CD4-positive, alpha-beta T cell treated with Interleukin-15 for 4 hours (primary cell): ENCODE measurements around the gene ZNF521.
"Not testable (repeated sequence)": the region's sequence is repeated elsewhere in the genome, so short reads cannot be mapped to it uniquely, and the experiment has no call there.

ENCODE experiments used
- DNase-seq: peaks from one replicate; pipeline ENCODE4 v3.0.0-alpha.2; 2020; ENCODE audit warnings: low spot score

The ZNF521 gene

GRCh38 chr18:25289001-25289631 lies 62.9 kb downstream of the ZNF521 start:
- DNase-seq = no peak

GRCh38 chr18:25288340-25288938 lies 63.5 kb downstream of the ZNF521 start:
- DNase-seq = no peak

- no peak for DNase-seq
These were observed 64.9 kb downstream of the ZNF521 start for GRCh38 chr18:25287106-25287505.

GRCh38 chr18:25284861-25285550 lies 67.0 kb downstream of the ZNF521 start:
- DNase-seq = no peak

GRCh38 chr18:25284281-25284680 lies 67.7 kb downstream of the ZNF521 start:
- DNase-seq = no peak

- no peak for DNase-seq
These were observed 68.2 kb downstream of the ZNF521 start for GRCh38 chr18:25283781-25284180.

GRCh38 chr18:25282896-25283703 lies 68.9 kb downstream of the ZNF521 start:
- no peak for DNase-seq

GRCh38 chr18:25282282-25282681 lies 69.7 kb downstream of the ZNF521 start:
- no peak for DNase-seq

GRCh38 chr18:25281556-25281955 lies 70.4 kb downstream of the ZNF521 start:
- no peak for DNase-seq

- no peak for DNase-seq
These were observed 72.0 kb downstream of the ZNF521 start for GRCh38 chr18:25279961-25280360.

GRCh38 chr18:25279556-25279955 lies 72.4 kb downstream of the ZNF521 start:
- DNase-seq = no peak

GRCh38 chr18:25279133-25279532 lies 72.8 kb downstream of the ZNF521 start:
- no peak for DNase-seq

- no peak for DNase-seq
These were observed 73.6 kb downstream of the ZNF521 start for GRCh38 chr18:25278394-25278793.

- DNase-seq = no peak
These were observed 76.5 kb downstream of the ZNF521 start for GRCh38 chr18:25275412-25276001.

- DNase-seq = no peak
These were observed 77.0 kb downstream of the ZNF521 start for GRCh38 chr18:25274926-25275325.

GRCh38 chr18:25266931-25267527 lies 84.9 kb downstream of the ZNF521 start:
- not testable (repeated sequence) for DNase-seq

GRCh38 chr18:25262920-25263319 lies 89.0 kb downstream of the ZNF521 start:
- DNase-seq = no peak

GRCh38 chr18:25261768-25262167 lies 90.2 kb downstream of the ZNF521 start:
- DNase-seq = no peak

GRCh38 chr18:25256439-25256838 lies 95.5 kb downstream of the ZNF521 start:
- DNase-seq = no peak

GRCh38 chr18:25253779-25254178 lies 98.2 kb downstream of the ZNF521 start:
- DNase-seq = no peak

GRCh38 chr18:25253136-25253535 lies 98.8 kb downstream of the ZNF521 start:
- DNase-seq = no peak

GRCh38 chr18:25251068-25251467 lies 100.9 kb downstream of the ZNF521 start:
- no peak for DNase-seq
